Cardiac fibroblast (primary cell): Measurements from ENCODE around the gene RNF130.

Experiments used
- DNase-seq, 2 donors: peaks; one replicate each; pipeline versions ENCODE4 v3.0.0 to v3.0.0-alpha.2; 2010; ENCODE audit warnings: low read depth in 2 of 2
- H3K4me3 ChIP-seq, 2 donors: replicated peaks in 1 of 2; 1 replicate in 1 of 2; 2 replicates in 1 of 2; pipeline ENCODE4 v1.5.1; 2011; ENCODE audit warnings: low read depth in 2 of 2, low read length in 2 of 2, mild to moderate bottlenecking in 2 of 2, moderate library complexity in 1 of 2
- CTCF ChIP-seq: IDR thresholded peaks from one replicate; pipeline ENCODE4 v1.5.1; 2011; ENCODE audit warnings: low read depth, mild to moderate bottlenecking, low read length, inconsistent platforms

RNF130 gene

GRCh38 chr5:180111273-180112002, 39.9 kb upstream of the RNF130 start:
- no peak for DNase-seq
- no peak for TF ChIP-seq CTCF
- H3K4me3 ChIP-seq = no peak overlapping the region

- no peak for TF ChIP-seq CTCF
Measured at GRCh38 chr5:180109920-180110319, 38.4 kb upstream of the RNF130 start.

GRCh38 chr5:180107005-180107404, 35.4 kb upstream of the RNF130 start:
- H3K4me3 ChIP-seq = no peak overlapping the region
- TF ChIP-seq CTCF = no peak
- DNase-seq = no peak

More at GRCh38 chr5:180109920-180110319, 38.4 kb upstream of the RNF130 start:
- H3K4me3 ChIP-seq = no peak overlapping the region
- no peak for DNase-seq

- DNase-seq = peak in 1 of 2 donors; percentile 71
- no peak for TF ChIP-seq CTCF
- H3K4me3 ChIP-seq = no peak overlapping the region
Measured at GRCh38 chr5:180105827-180106312, 34.3 kb upstream of the RNF130 start.

- TF ChIP-seq CTCF = no peak
- no peak for DNase-seq
- no peak overlapping the region for H3K4me3 ChIP-seq
Measured at GRCh38 chr5:180104168-180104530, 32.6 kb upstream of the RNF130 start.

GRCh38 chr5:180103487-180104167, 32.1 kb upstream of the RNF130 start:
- DNase-seq = no peak
- H3K4me3 ChIP-seq = no peak overlapping the region
- no peak for TF ChIP-seq CTCF
